ENCODE data around the gene SEMA7A.
"Not testable (repeated sequence)": the region's sequence is repeated elsewhere in the genome, so short reads cannot be mapped to it uniquely, and the experiment has no call there.

Gene SEMA7A

GRCh38 chr15:74433592-74434262, at the start of gene SEMA7A:
Gene SEMA7A (minus strand): TSS chr15:74433958. CDS start chr15:74433918, 40 bp downstream.
- H3K27me3 ChIP-seq: peaks cover 0 to 47% of the 10 kb centered on the region in 2 donors
- intact Hi-C loops (cut with DNase I; ENCODE audit: low total_unique reads): loop anchor here (2.0 kb wide), 1 partner anchor 57 kb away; no protein-coding TSS in a partner anchor
- H3K4me1 ChIP-seq: peaks cover 0 to 19% (median 18%) of the 10 kb centered on the region in 4 donors
- H3K27ac ChIP-seq: peak within 1 kb of the TSS; percentile 33 to 49
- TF ChIP-seq, protein P1, sequence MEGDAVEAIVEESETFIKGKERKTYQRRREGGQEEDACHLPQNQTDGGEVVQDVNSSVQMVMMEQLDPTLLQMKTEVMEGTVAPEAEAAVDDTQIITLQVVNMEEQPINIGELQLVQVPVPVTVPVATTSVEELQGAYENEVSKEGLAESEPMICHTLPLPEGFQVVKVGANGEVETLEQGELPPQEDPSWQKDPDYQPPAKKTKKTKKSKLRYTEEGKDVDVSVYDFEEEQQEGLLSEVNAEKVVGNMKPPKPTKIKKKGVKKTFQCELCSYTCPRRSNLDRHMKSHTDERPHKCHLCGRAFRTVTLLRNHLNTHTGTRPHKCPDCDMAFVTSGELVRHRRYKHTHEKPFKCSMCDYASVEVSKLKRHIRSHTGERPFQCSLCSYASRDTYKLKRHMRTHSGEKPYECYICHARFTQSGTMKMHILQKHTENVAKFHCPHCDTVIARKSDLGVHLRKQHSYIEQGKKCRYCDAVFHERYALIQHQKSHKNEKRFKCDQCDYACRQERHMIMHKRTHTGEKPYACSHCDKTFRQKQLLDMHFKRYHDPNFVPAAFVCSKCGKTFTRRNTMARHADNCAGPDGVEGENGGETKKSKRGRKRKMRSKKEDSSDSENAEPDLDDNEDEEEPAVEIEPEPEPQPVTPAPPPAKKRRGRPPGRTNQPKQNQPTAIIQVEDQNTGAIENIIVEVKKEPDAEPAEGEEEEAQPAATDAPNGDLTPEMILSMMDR (IDR thresholded peaks at IDR 0.05): no peak
- no peaks in the 10 kb centered on the region for H3K9me3 ChIP-seq
- peak; percentile 64 to 89 for DNase-seq
- no peaks in the 10 kb centered on the region for H3K36me3 ChIP-seq
- peak within 1 kb of the TSS; percentile 56 to 87 for H3K4me3 ChIP-seq

DNA sequence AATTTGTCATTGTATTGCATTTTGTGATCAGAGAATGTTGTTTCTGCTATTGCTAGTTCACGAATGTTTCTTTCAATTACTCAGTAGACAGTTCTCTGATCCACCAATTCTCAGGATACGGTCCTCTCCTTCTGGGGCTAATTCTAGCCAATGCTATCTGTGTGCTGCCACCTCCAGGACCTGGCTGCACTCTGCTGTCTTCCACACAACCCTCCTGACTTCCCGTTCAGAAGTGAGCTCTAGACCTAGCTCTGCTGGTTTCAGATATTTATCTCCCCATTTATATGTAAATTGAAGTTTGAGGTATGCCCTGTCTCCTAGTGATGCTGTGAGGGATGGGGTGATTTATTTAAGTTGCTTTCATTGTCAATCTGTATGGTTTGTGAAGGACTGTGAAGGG, 48.9 kb upstream of the SEMA7A start:
- Histone ChIP-seq H3K36me3 (peaks cover 0 to 15% (median 0%) of the 10 kb centered on the region in 3 donors), H3K4me3 (no peak overlapping the region), H3K27ac (no peak overlapping the region), H3K4me1 (no peaks in the 10 kb centered on the region), H3K27me3 (no peaks in the 10 kb centered on the region), H3K9me3 (no peaks in the 10 kb centered on the region)
- peak in 1 of 2 donors; percentile 25 for DNase-seq
- intact Hi-C loops (cut with DNase I; ENCODE audit: low total_unique reads): no loop called here
- TF ChIP-seq, protein P1 (IDR thresholded peaks at IDR 0.05): no peak

- peaks cover 0 to 15% (median 0%) of the 10 kb centered on the region in 3 donors for H3K36me3 ChIP-seq
- H3K27ac ChIP-seq; H3K4me1 ChIP-seq; H3K27me3 ChIP-seq; H3K4me3 ChIP-seq; H3K9me3 ChIP-seq; intact Hi-C loops (cut with DNase I; ENCODE audit: low total_unique reads): not testable (repeated sequence)
- DNase-seq: peak in 1 of 2 donors; percentile 33
Measured at GRCh38 chr15:74480364-74480763, 46.6 kb upstream of the SEMA7A start.

- H3K36me3 ChIP-seq; H3K4me3 ChIP-seq; H3K4me1 ChIP-seq; H3K27ac ChIP-seq; intact Hi-C loops (cut with DNase I; ENCODE audit: low total_unique reads); H3K27me3 ChIP-seq; H3K9me3 ChIP-seq: not testable (repeated sequence)
- peak in 1 of 2 donors; percentile 3 for DNase-seq
Measured at GRCh38 chr15:74471621-74472020, 37.9 kb upstream of the SEMA7A start.

GRCh38 chr15:74470631-74471395, 37.1 kb upstream of the SEMA7A start:
- Histone ChIP-seq H3K36me3 (peaks cover 0 to 12% (median 0%) of the 10 kb centered on the region in 3 donors), H3K9me3 (no peaks in the 10 kb centered on the region), H3K4me3 (no peak overlapping the region), H3K4me1 (no peaks in the 10 kb centered on the region), H3K27ac (no peak overlapping the region), H3K27me3 (no peaks in the 10 kb centered on the region)
- intact Hi-C loops (cut with DNase I; ENCODE audit: low total_unique reads): no loop called here
- TF ChIP-seq, protein P1 (IDR thresholded peaks at IDR 0.05): no peak
- DNase-seq: peak in 1 of 2 donors; percentile 5

DNA sequence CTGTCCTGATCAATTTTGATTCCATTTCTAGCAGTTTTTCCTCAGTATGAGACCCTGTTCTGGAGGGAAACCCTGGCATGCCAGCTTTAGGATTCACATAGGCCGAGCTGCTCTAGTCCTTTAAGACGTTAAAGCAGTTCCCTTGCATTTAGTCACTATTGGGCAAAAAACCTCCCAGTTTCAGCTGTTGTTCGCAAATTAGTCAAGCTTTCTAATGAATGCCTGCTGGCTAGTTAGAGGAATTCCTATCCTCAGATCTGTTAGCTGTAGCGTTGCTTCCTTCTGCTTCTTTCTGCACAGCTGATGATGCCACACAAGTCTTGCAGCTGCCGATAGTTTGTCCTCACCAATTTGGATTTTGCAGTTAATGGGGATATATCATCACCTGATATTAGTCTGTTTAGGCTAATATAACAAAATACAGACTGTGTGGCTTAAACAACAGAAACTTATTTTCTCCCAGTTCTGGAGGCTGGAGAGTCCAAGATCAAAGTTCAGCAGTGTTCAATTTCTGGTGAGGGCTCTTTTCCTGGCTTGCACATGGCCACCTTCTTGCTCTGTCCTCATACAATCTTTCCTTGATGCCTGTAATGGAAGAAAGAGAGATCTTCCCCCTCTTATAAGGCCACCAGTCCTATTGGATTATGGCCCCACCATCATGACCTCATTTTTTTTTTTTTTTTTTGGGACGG, 34.7 kb upstream of the SEMA7A start:
- TF ChIP-seq, protein P1 (IDR thresholded peaks at IDR 0.05): no peak
- Histone ChIP-seq H3K36me3 (peaks cover 0 to 12% (median 0%) of the 10 kb centered on the region in 3 donors), H3K27me3 (no peaks in the 10 kb centered on the region), H3K9me3 (no peaks in the 10 kb centered on the region), H3K27ac (no peak overlapping the region), H3K4me1 (no peaks in the 10 kb centered on the region), H3K4me3 (no peak overlapping the region)
- intact Hi-C loops (cut with DNase I; ENCODE audit: low total_unique reads): loop anchor here (5.0 to 10.0 kb wide), 2 partner anchors 74 to 166 kb away; partner anchors contain the start of gene ARID3B
- no peak for DNase-seq

Data from tibial artery (tissue), 4 donors.